LNCAP (cell line): ENCODE results near the gene LRRC43.

Source experiments
- CTCF ChIP-seq: fragments of 450-650 bp; IDR thresholded peaks from 2 replicates; pipeline ENCODE4 v1.5.1; 2017; ENCODE audit warnings: mild to moderate bottlenecking

LRRC43 gene

GRCh38 chr12:122139266-122139665 is 43.7 kb upstream of the LRRC43 start:
- no peak for TF ChIP-seq CTCF

- TF ChIP-seq CTCF, result no peak
These were observed 43.0 kb upstream of the LRRC43 start for GRCh38 chr12:122139941-122140340.

- no peak for TF ChIP-seq CTCF
These were observed 42.3 kb upstream of the LRRC43 start for GRCh38 chr12:122140467-122141257.

- TF ChIP-seq CTCF, result no peak
These were observed 40.8 kb upstream of the LRRC43 start for GRCh38 chr12:122141911-122142725.

- TF ChIP-seq CTCF, result no peak
These were observed 40.1 kb upstream of the LRRC43 start for GRCh38 chr12:122142857-122143256.

GRCh38 chr12:122144885-122145284 is 38.0 kb upstream of the LRRC43 start:
- TF ChIP-seq CTCF, result no peak

- TF ChIP-seq CTCF, result no peak
These were observed 37.2 kb upstream of the LRRC43 start for GRCh38 chr12:122145505-122146330.
